PC-3 (cell line): ENCODE data around the gene GRIA4.

ENCODE experiments used
- EZH2 ChIP-seq: fragments of 300-600 bp; sonication (generic); IDR thresholded peaks from one replicate; pipeline ENCODE4 v1.6.1; 2017; ENCODE audit warnings: antibody characterized with exemption, mild to moderate bottlenecking, low read length; ENCODE audit not compliant: unreplicated experiment
- TF ChIP-seq, protein P1 (sequence below): fragments of 300-600 bp; sonication (generic); conservative IDR thresholded peaks from 2 replicates; pipeline ENCODE4 v1.5.1; 2017; ENCODE audit warnings: antibody characterized with exemption, low read depth, mild to moderate bottlenecking, low read length

DNA sequence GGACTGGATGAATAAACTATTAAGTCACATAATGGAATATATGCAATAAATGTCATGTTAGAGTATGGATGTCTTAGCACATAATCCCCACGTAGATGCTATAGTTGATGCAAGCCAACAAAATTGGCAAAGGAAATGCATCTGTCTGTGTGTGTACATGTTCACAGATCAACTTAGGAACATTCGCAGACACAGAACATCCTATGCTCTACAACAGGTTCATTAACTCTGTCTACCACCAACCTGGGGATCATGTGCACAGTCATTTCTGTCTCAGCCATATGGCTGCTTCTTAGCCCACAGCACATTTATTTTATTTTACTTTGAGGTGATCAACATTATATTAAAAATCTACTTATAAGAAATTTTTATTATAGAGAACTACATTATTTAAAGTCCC is 407.2 kb downstream of the GRIA4 start:
- TF ChIP-seq, protein P1, sequence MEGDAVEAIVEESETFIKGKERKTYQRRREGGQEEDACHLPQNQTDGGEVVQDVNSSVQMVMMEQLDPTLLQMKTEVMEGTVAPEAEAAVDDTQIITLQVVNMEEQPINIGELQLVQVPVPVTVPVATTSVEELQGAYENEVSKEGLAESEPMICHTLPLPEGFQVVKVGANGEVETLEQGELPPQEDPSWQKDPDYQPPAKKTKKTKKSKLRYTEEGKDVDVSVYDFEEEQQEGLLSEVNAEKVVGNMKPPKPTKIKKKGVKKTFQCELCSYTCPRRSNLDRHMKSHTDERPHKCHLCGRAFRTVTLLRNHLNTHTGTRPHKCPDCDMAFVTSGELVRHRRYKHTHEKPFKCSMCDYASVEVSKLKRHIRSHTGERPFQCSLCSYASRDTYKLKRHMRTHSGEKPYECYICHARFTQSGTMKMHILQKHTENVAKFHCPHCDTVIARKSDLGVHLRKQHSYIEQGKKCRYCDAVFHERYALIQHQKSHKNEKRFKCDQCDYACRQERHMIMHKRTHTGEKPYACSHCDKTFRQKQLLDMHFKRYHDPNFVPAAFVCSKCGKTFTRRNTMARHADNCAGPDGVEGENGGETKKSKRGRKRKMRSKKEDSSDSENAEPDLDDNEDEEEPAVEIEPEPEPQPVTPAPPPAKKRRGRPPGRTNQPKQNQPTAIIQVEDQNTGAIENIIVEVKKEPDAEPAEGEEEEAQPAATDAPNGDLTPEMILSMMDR: no peak
- no peak for TF ChIP-seq EZH2
